HPDE6-E6E7 (cell line): ENCODE data around the gene MST1.

ENCODE experiments used
- DNase-seq: peaks from one replicate; pipeline ENCODE4 v3.0.0; 2011; ENCODE audit warnings: missing footprints; ENCODE audit errors: extremely low spot score

Gene MST1

GRCh38 chr3:49717959-49718857 is 28.9 kb upstream of the MST1 start:
- no peak for DNase-seq

GRCh38 chr3:49717211-49717958 is 28.1 kb upstream of the MST1 start:
- DNase-seq: no peak

GRCh38 chr3:49716691-49717210 is 27.5 kb upstream of the MST1 start:
- no peak for DNase-seq

- no peak for DNase-seq
Measured at GRCh38 chr3:49716169-49716568, 26.9 kb upstream of the MST1 start.

GRCh38 chr3:49715611-49716121 is 26.4 kb upstream of the MST1 start:
- DNase-seq: no peak

- DNase-seq: no peak
Measured at GRCh38 chr3:49714728-49715550, 25.7 kb upstream of the MST1 start.

GRCh38 chr3:49713336-49714105 is 24.2 kb upstream of the MST1 start:
- no peak for DNase-seq

GRCh38 chr3:49712631-49713317 is 23.5 kb upstream of the MST1 start:
- no peak for DNase-seq

GRCh38 chr3:49712166-49712565 is 22.9 kb upstream of the MST1 start:
- DNase-seq: no peak

- DNase-seq: no peak
Measured at GRCh38 chr3:49711489-49711888, 22.2 kb upstream of the MST1 start.

GRCh38 chr3:49709852-49710251 is 20.6 kb upstream of the MST1 start:
- DNase-seq: no peak

GRCh38 chr3:49707113-49707480 is 17.8 kb upstream of the MST1 start:
- no peak for DNase-seq

GRCh38 chr3:49706456-49707112 is 17.3 kb upstream of the MST1 start:
- DNase-seq: no peak

GRCh38 chr3:49705390-49705960 is 16.2 kb upstream of the MST1 start:
- no peak for DNase-seq

- no peak for DNase-seq
Measured at GRCh38 chr3:49704629-49705028, 15.4 kb upstream of the MST1 start.

- no peak for DNase-seq
Measured at GRCh38 chr3:49703956-49704355, 14.7 kb upstream of the MST1 start.

GRCh38 chr3:49703443-49703927 is 14.2 kb upstream of the MST1 start:
- DNase-seq: peak; percentile 49

GRCh38 chr3:49702672-49703071 is 13.4 kb upstream of the MST1 start:
- no peak for DNase-seq

GRCh38 chr3:49701388-49702077 is 12.3 kb upstream of the MST1 start:
- DNase-seq: no peak
